ENCODE data around the gene HDAC4. TPM values are rescaled to one million over a fixed set of nuclear protein-coding genes. Genes with fewer than 3 reads are reported as not detected.

HDAC4 gene
- total and polyA plus RNA-seq, 10 of the 15 experiments (the other 5 are each of a cell fraction or from before 2014, with no cell fraction given): 0.22 to 15.7 (median 4.8) TPM

DNA sequence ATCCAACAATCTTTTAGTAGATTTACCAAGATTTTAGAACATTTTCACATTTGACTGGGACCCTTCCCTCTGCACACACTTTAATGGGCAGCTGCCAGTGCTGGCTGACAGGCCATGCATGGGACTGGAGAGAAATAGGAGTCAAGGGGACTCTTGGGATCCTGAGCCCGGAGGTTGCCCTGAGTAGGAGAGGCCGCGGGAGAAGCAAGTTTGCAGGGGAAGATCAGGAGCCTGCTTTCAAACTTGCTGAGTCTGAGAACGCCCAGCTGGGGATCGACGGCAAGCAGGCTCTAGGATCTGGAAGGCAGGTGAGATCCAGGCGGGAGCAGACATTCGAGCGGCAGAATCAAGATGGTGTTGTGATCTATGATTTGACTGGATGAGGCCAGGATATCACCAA is 186.1 kb downstream of the HDAC4 start:
- Histone ChIP-seq H3K4me2 (ENCODE audit: control insufficient read depth, insufficient read depth) (no peak overlapping the region), H3K9me3 (replicated peaks; ENCODE audit: control insufficient read depth, insufficient read depth, low read length) (no peaks in the 10 kb centered on the region; the same call in 2 of the 3 replicates), H3K79me2 (ENCODE audit: control insufficient read depth, insufficient read depth, low read length) (no peaks in the 10 kb centered on the region), H3K9ac (ENCODE audit: control insufficient read depth, insufficient read depth, low read length) (no peak overlapping the region), H3K27ac (ENCODE audit: control insufficient read depth, insufficient read depth) (no peak overlapping the region), H4K20me1 (ENCODE audit: control insufficient read depth, insufficient read depth) (no peaks in the 10 kb centered on the region; the same call in none of the 2 replicates), H3K4me3 (no peak overlapping the region), H3K36me3 (ENCODE audit: control insufficient read depth in 2 of 2, insufficient read depth in 2 of 2, low read length in 1 of 2) (no peaks in the 10 kb centered on the region), H2AFZ (ENCODE audit: control insufficient read depth, low read depth, low read length) (no peak overlapping the region), H3K4me1 (ENCODE audit: control insufficient read depth, insufficient read depth, low read length) (no peaks in the 10 kb centered on the region), H3K27me3 (replicated peaks in 1 of 2; ENCODE audit: control insufficient read depth in 2 of 2, insufficient read depth in 2 of 2, low read length in 1 of 2) (no peaks in the 10 kb centered on the region)
- BruUV-seq (replicated peaks): no TSS peak
- ATAC-seq (no peak), DNase-seq (ENCODE audit: low read depth, low spot score) (no peak), FAIRE-seq (no peak)
- SMC1A ChIA-PET (ENCODE audit: uncharacterized antibody, unreplicated experiment): interaction anchor here (0.6 kb wide), 1 partner anchor 468 kb away, joined by 3 read pairs; no protein-coding TSS in a partner anchor
- in situ Hi-C loops (cut with MboI) (no loop called here), intact Hi-C loops (cut with micrococcal nuclease; ENCODE audit: unreplicated experiment) (no loop called here)
- RAD21 ChIA-PET (ENCODE audit: unreplicated experiment): no interaction called here
- CTCF ChIA-PET: interaction anchor here (0.5 kb wide), 1 partner anchor 24 kb away, joined by 3 read pairs; no protein-coding TSS in a partner anchor
- POLR2A ChIA-PET: no interaction called here
- 97% methylated on average over 9 of the region's 9 CpGs for WGBS (ENCODE audit: insufficient coverage, insufficient replicate concordance, low lambda C conversion rate, missing lambda C conversion rate)
- TF ChIP-seq KDM1A (IDR thresholded peaks at IDR 0.05; ENCODE audit: borderline replicate concordance) (no peak), TARDBP (IDR thresholded peaks at IDR 0.05; ENCODE audit: borderline replicate concordance) (no peak), HDAC2 (IDR thresholded peaks at IDR 0.05) (no peak), WRNIP1 (IDR thresholded peaks at IDR 0.05; ENCODE audit: borderline replicate concordance, low read depth, low read length) (no peak), EP300 (IDR thresholded peaks at IDR 0.05; ENCODE audit: borderline replicate concordance in 1 of 2, control insufficient read depth in 1 of 2, low read depth in 2 of 2, low read length in 2 of 2) (no peak), SP1 (IDR thresholded peaks at IDR 0.05; ENCODE audit: low read depth, low read length) (no peak), CHD2 (IDR thresholded peaks at IDR 0.05; ENCODE audit: borderline replicate concordance, low read depth, low read length) (no peak), BCL11A (IDR thresholded peaks at IDR 0.05; ENCODE audit: low read depth, low read length) (no peak), NR2C2 (IDR thresholded peaks at IDR 0.05; ENCODE audit: borderline replicate concordance, control insufficient read depth, insufficient read length, low read depth) (no peak), MTA2 (IDR thresholded peaks at IDR 0.05; ENCODE audit: low read depth) (no peak), MEF2B (IDR thresholded peaks at IDR 0.05; ENCODE audit: partially characterized antibody, poor library complexity, severe bottlenecking) (no peak)
- TF ChIP-seq, protein P1, sequence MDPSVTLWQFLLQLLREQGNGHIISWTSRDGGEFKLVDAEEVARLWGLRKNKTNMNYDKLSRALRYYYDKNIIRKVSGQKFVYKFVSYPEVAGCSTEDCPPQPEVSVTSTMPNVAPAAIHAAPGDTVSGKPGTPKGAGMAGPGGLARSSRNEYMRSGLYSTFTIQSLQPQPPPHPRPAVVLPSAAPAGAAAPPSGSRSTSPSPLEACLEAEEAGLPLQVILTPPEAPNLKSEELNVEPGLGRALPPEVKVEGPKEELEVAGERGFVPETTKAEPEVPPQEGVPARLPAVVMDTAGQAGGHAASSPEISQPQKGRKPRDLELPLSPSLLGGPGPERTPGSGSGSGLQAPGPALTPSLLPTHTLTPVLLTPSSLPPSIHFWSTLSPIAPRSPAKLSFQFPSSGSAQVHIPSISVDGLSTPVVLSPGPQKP (IDR thresholded peaks at IDR 0.05; ENCODE audit: low read depth, low read length): no peak
- TF ChIP-seq, protein P2, sequence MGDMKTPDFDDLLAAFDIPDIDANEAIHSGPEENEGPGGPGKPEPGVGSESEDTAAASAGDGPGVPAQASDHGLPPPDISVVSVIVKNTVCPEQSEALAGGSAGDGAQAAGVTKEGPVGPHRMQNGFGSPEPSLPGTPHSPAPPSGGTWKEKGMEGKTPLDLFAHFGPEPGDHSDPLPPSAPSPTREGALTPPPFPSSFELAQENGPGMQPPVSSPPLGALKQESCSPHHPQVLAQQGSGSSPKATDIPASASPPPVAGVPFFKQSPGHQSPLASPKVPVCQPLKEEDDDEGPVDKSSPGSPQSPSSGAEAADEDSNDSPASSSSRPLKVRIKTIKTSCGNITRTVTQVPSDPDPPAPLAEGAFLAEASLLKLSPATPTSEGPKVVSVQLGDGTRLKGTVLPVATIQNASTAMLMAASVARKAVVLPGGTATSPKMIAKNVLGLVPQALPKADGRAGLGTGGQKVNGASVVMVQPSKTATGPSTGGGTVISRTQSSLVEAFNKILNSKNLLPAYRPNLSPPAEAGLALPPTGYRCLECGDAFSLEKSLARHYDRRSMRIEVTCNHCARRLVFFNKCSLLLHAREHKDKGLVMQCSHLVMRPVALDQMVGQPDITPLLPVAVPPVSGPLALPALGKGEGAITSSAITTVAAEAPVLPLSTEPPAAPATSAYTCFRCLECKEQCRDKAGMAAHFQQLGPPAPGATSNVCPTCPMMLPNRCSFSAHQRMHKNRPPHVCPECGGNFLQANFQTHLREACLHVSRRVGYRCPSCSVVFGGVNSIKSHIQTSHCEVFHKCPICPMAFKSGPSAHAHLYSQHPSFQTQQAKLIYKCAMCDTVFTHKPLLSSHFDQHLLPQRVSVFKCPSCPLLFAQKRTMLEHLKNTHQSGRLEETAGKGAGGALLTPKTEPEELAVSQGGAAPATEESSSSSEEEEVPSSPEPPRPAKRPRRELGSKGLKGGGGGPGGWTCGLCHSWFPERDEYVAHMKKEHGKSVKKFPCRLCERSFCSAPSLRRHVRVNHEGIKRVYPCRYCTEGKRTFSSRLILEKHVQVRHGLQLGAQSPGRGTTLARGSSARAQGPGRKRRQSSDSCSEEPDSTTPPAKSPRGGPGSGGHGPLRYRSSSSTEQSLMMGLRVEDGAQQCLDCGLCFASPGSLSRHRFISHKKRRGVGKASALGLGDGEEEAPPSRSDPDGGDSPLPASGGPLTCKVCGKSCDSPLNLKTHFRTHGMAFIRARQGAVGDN (IDR thresholded peaks at IDR 0.05): no peak
- TF ChIP-seq, protein P3, sequence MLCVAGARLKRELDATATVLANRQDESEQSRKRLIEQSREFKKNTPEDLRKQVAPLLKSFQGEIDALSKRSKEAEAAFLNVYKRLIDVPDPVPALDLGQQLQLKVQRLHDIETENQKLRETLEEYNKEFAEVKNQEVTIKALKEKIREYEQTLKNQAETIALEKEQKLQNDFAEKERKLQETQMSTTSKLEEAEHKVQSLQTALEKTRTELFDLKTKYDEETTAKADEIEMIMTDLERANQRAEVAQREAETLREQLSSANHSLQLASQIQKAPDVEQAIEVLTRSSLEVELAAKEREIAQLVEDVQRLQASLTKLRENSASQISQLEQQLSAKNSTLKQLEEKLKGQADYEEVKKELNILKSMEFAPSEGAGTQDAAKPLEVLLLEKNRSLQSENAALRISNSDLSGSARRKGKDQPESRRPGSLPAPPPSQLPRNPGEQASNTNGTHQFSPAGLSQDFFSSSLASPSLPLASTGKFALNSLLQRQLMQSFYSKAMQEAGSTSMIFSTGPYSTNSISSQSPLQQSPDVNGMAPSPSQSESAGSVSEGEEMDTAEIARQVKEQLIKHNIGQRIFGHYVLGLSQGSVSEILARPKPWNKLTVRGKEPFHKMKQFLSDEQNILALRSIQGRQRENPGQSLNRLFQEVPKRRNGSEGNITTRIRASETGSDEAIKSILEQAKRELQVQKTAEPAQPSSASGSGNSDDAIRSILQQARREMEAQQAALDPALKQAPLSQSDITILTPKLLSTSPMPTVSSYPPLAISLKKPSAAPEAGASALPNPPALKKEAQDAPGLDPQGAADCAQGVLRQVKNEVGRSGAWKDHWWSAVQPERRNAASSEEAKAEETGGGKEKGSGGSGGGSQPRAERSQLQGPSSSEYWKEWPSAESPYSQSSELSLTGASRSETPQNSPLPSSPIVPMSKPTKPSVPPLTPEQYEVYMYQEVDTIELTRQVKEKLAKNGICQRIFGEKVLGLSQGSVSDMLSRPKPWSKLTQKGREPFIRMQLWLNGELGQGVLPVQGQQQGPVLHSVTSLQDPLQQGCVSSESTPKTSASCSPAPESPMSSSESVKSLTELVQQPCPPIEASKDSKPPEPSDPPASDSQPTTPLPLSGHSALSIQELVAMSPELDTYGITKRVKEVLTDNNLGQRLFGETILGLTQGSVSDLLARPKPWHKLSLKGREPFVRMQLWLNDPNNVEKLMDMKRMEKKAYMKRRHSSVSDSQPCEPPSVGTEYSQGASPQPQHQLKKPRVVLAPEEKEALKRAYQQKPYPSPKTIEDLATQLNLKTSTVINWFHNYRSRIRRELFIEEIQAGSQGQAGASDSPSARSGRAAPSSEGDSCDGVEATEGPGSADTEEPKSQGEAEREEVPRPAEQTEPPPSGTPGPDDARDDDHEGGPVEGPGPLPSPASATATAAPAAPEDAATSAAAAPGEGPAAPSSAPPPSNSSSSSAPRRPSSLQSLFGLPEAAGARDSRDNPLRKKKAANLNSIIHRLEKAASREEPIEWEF (IDR thresholded peaks at IDR 0.05; ENCODE audit: insufficient replicate concordance, low read depth, low read length): no peak

All from GM12878 (cell line).